Right lung (tissue), 5 donors: ENCODE measurements around the gene RIMBP2. TPM values are rescaled to one million over a fixed set of nuclear protein-coding genes. Genes with fewer than 3 reads are reported as not detected.
"Not testable (repeated sequence)": the region's sequence is repeated elsewhere in the genome, so short reads cannot be mapped to it uniquely, and the experiment has no call there.

ENCODE experiments used
- DNase-seq, 2 donors: peaks; one replicate each; pipeline ENCODE4 v3.0.0-alpha.2; 2013
- polyA plus RNA-seq, 5 donors: library from polyadenylated mRNA; unstranded; fragments of 120-200 nt; gene quantifications; one replicate each; pipeline versions ENCODE4 v1.2.1 to v1.2.3, GENCODE V29; 2013; ENCODE audit warnings: inconsistent platforms in 1 of 5, low replicate concordance in 1 of 5; ENCODE audit not compliant: insufficient read length in 5 of 5, insufficient read depth in 1 of 5

Gene RIMBP2
- polyA plus RNA-seq, 5 donors = 10.6 to 18.9 (median 16.1) TPM

- no peak for DNase-seq
Observed at GRCh38 chr12:130658145-130658911, 57.8 kb downstream of the RIMBP2 start.

GRCh38 chr12:130656411-130656810 lies 59.7 kb downstream of the RIMBP2 start:
- DNase-seq = no peak

GRCh38 chr12:130655881-130656280 lies 60.2 kb downstream of the RIMBP2 start:
- DNase-seq = no peak

- DNase-seq = no peak
Observed at GRCh38 chr12:130655010-130655409, 61.1 kb downstream of the RIMBP2 start.

GRCh38 chr12:130651188-130651959 lies 64.7 kb downstream of the RIMBP2 start:
- DNase-seq = no peak

- no peak for DNase-seq
Observed at GRCh38 chr12:130650131-130650530, 66.0 kb downstream of the RIMBP2 start.

GRCh38 chr12:130649101-130650045 lies 66.7 kb downstream of the RIMBP2 start:
- no peak for DNase-seq

GRCh38 chr12:130647814-130648213 lies 68.3 kb downstream of the RIMBP2 start:
- DNase-seq = no peak

- no peak for DNase-seq
Observed at GRCh38 chr12:130646716-130647370, 69.3 kb downstream of the RIMBP2 start.

- DNase-seq = not testable (repeated sequence)
Observed at GRCh38 chr12:130646191-130646590, 69.9 kb downstream of the RIMBP2 start.

GRCh38 chr12:130645751-130646150 lies 70.3 kb downstream of the RIMBP2 start:
- no peak for DNase-seq

GRCh38 chr12:130644566-130644965 lies 71.5 kb downstream of the RIMBP2 start:
- no peak for DNase-seq

- DNase-seq = no peak
Observed at GRCh38 chr12:130644146-130644545, 72.0 kb downstream of the RIMBP2 start.

- DNase-seq = no peak
Observed at GRCh38 chr12:130642856-130643255, 73.2 kb downstream of the RIMBP2 start.

- no peak for DNase-seq
Observed at GRCh38 chr12:130641533-130642184, 74.4 kb downstream of the RIMBP2 start.

GRCh38 chr12:130640901-130641300 lies 75.2 kb downstream of the RIMBP2 start:
- no peak for DNase-seq

- DNase-seq = no peak
Observed at GRCh38 chr12:130640496-130640895, 75.6 kb downstream of the RIMBP2 start.

GRCh38 chr12:130639476-130640424 lies 76.3 kb downstream of the RIMBP2 start:
- no peak for DNase-seq

- no peak for DNase-seq
Observed at GRCh38 chr12:130636370-130636769, 79.7 kb downstream of the RIMBP2 start.

GRCh38 chr12:130634866-130635265 lies 81.2 kb downstream of the RIMBP2 start:
- DNase-seq = no peak
